OCI-LY1 (cell line): ENCODE results near the gene KCNN3.

Experiments used
- EZH2 ChIP-seq: fragments of 200-600 bp; sonication (generic), shearing (Covaris generic); IDR thresholded peaks from 2 replicates; pipeline ENCODE4 v1.8.0; 2017; ENCODE audit warnings: borderline replicate concordance, mixed run types, mild to moderate bottlenecking, antibody characterized with exemption, low read length, moderate library complexity, mixed read lengths
- TF ChIP-seq, protein P1 (sequence below): fragments of 200-600 bp; sonication (generic), shearing (Covaris generic); IDR thresholded peaks from 2 replicates; pipeline ENCODE4 v1.5.1; 2017; ENCODE audit warnings: mild to moderate bottlenecking, antibody characterized with exemption, low read length, moderate library complexity, mixed read lengths

DNA sequence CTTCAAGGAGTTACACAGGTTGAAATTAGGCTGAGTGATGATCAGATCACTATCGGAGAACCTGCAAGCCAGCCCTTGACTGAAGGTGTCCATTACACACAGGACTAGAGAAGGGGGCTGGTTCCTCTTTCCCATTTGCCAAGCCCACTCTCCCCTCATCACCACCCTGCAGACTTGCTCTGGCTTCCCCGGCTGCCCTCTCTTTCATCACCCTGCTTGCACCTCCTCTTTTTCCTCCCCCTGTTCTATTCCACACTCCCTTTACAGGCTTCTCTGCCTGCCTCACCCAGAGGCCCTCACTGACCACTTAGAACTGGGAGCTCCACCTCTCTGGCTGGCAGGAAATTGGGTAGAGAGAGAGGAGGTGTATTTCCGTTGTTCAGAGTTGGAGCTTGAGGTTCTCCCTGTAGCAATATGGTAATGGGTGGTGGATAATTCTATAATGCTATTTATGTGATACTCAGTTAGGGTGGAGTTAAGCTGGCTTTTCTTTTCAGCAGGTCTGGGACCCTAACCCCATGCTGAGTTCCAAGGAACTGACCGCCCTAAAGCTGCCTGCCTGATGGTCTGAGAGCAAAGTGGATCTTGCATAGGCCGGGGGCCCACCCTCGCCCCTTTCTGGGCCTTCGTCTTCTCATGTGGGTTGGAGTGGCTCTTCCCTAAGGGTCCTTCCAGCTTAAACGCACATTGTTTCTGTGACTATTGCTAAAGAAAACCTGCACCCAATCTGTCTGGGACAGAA lies 150.3 kb downstream of the KCNN3 start:
- TF ChIP-seq, protein P1, sequence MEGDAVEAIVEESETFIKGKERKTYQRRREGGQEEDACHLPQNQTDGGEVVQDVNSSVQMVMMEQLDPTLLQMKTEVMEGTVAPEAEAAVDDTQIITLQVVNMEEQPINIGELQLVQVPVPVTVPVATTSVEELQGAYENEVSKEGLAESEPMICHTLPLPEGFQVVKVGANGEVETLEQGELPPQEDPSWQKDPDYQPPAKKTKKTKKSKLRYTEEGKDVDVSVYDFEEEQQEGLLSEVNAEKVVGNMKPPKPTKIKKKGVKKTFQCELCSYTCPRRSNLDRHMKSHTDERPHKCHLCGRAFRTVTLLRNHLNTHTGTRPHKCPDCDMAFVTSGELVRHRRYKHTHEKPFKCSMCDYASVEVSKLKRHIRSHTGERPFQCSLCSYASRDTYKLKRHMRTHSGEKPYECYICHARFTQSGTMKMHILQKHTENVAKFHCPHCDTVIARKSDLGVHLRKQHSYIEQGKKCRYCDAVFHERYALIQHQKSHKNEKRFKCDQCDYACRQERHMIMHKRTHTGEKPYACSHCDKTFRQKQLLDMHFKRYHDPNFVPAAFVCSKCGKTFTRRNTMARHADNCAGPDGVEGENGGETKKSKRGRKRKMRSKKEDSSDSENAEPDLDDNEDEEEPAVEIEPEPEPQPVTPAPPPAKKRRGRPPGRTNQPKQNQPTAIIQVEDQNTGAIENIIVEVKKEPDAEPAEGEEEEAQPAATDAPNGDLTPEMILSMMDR = no peak
- no peak for TF ChIP-seq EZH2
